ENCODE results near the gene ZBTB7C. TPM values are rescaled to one million over a fixed set of nuclear protein-coding genes. Genes with fewer than 3 reads are reported as not detected.

Gene ZBTB7C
- total RNA-seq, 6 donors from 2014 or later: 6.1 to 18.1 (median 12.2) TPM

DNA sequence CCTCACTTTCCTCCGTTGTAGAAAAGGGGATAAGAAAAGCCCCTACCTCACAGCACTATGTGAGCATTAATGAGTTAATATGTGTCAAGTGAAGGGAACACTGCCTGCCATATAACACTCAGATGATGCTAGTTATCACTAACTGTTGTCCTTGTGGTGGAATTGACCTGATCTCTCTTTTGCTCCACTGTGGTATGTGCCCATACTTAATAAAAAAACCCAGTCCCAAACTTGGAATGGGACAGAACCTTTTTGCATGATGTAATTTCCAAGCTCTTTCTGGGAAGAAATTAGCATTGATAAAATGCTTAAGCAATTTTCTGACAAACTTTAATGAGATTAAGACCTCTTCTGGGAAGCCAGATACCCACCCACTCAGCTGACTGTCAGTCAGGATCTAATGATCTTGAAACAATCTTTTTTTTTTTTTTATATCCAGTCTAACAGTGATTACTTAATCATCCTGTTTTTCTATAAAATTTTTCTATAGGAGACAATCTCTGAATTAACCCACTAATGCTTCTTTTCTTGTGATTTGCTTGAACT, 158.7 kb downstream of the ZBTB7C start:
- TF ChIP-seq POLR2AphosphoS5 (IDR thresholded peaks at IDR 0.05): no peak
- TF ChIP-seq, protein P1, sequence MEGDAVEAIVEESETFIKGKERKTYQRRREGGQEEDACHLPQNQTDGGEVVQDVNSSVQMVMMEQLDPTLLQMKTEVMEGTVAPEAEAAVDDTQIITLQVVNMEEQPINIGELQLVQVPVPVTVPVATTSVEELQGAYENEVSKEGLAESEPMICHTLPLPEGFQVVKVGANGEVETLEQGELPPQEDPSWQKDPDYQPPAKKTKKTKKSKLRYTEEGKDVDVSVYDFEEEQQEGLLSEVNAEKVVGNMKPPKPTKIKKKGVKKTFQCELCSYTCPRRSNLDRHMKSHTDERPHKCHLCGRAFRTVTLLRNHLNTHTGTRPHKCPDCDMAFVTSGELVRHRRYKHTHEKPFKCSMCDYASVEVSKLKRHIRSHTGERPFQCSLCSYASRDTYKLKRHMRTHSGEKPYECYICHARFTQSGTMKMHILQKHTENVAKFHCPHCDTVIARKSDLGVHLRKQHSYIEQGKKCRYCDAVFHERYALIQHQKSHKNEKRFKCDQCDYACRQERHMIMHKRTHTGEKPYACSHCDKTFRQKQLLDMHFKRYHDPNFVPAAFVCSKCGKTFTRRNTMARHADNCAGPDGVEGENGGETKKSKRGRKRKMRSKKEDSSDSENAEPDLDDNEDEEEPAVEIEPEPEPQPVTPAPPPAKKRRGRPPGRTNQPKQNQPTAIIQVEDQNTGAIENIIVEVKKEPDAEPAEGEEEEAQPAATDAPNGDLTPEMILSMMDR (IDR thresholded peaks at IDR 0.05): no peak
- no peak for TF ChIP-seq EP300 (IDR thresholded peaks at IDR 0.05)
- Histone ChIP-seq H3K4me3 (no peak overlapping the region), H3K27me3 (no peaks in the 10 kb centered on the region), H3K9me3 (no peaks in the 10 kb centered on the region), H3K4me1 (no peaks in the 10 kb centered on the region), H3K36me3 (no peaks in the 10 kb centered on the region), H3K27ac (no peak overlapping the region)
- 89 to 94% methylated on average over 1 of the region's 1 CpG for WGBS, 2 donors
- ATAC-seq (ENCODE audit: low FRiP score in 2 of 2) (no peak), DNase-seq (no peak)

DNA sequence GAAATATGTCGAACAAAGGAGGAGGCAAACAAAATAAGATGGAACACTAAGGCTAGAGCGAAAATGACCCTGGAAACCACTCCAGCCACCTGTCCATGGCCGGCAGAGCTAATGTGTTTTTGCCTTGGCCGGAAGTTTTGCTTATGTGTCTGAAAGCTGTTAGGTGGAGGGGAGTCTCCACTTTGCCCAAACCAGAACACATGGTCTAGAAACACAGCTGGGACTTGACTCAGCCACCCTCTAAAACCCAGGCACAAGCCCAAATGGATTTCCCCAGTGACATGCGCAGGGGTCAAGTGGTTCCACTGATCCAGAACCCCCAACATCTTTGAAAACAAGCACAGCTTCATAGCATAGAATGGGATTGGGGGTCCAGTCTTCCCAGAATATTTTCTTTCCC, 159.3 kb downstream of the ZBTB7C start:
- Histone ChIP-seq H3K27ac (no peak overlapping the region), H3K36me3 (no peaks in the 10 kb centered on the region), H3K27me3 (no peaks in the 10 kb centered on the region), H3K4me3 (no peak overlapping the region), H3K4me1 (no peaks in the 10 kb centered on the region), H3K9me3 (no peaks in the 10 kb centered on the region)
- no peak for DNase-seq
- ATAC-seq (ENCODE audit: low FRiP score in 2 of 2): no peak
- TF ChIP-seq, protein P1 (IDR thresholded peaks at IDR 0.05): no peak
- TF ChIP-seq POLR2A (IDR thresholded peaks at IDR 0.05): no peak
- TF ChIP-seq EP300 (IDR thresholded peaks at IDR 0.05): no peak
- TF ChIP-seq POLR2AphosphoS5 (IDR thresholded peaks at IDR 0.05): no peak
- WGBS, 2 donors: 76% methylated on average over 5 of the region's 5 CpGs

GRCh38 chr18:48244530-48244929, 164.7 kb downstream of the ZBTB7C start:
- no peaks in the 10 kb centered on the region for H3K27me3 ChIP-seq
- H3K27ac ChIP-seq: no peak overlapping the region
- H3K9me3 ChIP-seq: no peaks in the 10 kb centered on the region
- no peaks in the 10 kb centered on the region for H3K4me1 ChIP-seq
- DNase-seq: no peak
- TF ChIP-seq POLR2AphosphoS5 (IDR thresholded peaks at IDR 0.05) (no peak), EP300 (IDR thresholded peaks at IDR 0.05) (no peak), POLR2A (IDR thresholded peaks at IDR 0.05) (no peak)
- TF ChIP-seq, protein P1 (IDR thresholded peaks at IDR 0.05): no peak
- no peaks in the 10 kb centered on the region for H3K36me3 ChIP-seq
- H3K4me3 ChIP-seq: no peak overlapping the region
- no peak for ATAC-seq (ENCODE audit: low FRiP score in 2 of 2)

- H3K27ac ChIP-seq: no peak overlapping the region
- WGBS, 2 donors: 27 to 44% methylated on average over 3 of the region's 3 CpGs
- TF ChIP-seq POLR2A (IDR thresholded peaks at IDR 0.05): no peak
- no peak for TF ChIP-seq POLR2AphosphoS5 (IDR thresholded peaks at IDR 0.05)
- TF ChIP-seq, protein P1 (IDR thresholded peaks at IDR 0.05): no peak
- TF ChIP-seq EP300 (IDR thresholded peaks at IDR 0.05): no peak
Measured at GRCh38 chr18:48238636-48239035, 170.5 kb downstream of the ZBTB7C start.

DNA sequence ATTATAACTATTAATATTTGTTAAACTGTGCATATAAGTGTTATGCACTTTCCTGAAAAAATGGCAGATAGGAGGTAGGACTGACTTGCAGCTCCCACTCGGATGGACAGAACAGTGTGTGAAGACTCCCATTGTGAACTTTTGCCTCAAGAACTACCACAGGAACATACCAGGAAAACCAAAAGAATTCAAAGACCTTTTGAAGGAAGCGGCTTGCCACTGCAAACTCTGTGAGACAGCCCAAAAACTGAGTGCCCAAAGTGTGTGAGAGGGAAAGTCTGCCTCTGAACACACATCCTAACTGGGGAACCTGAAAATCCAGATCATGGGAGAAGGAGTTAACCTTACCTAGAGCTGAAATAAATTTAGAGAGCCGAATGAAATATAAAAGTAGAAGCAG, 171.0 kb downstream of the ZBTB7C start:
- Histone ChIP-seq H3K27me3 (no peaks in the 10 kb centered on the region), H3K27ac (no peak overlapping the region), H3K4me1 (no peaks in the 10 kb centered on the region), H3K9me3 (no peaks in the 10 kb centered on the region), H3K4me3 (no peak overlapping the region), H3K36me3 (no peaks in the 10 kb centered on the region)
- DNase-seq (no peak), ATAC-seq (ENCODE audit: low FRiP score in 2 of 2) (no peak)
- 71 to 83% methylated on average over 3 of the region's 3 CpGs for WGBS, 2 donors
- TF ChIP-seq POLR2AphosphoS5 (IDR thresholded peaks at IDR 0.05): no peak
- TF ChIP-seq EP300 (IDR thresholded peaks at IDR 0.05): no peak
- TF ChIP-seq, protein P1 (IDR thresholded peaks at IDR 0.05): no peak
- TF ChIP-seq POLR2A (IDR thresholded peaks at IDR 0.05): no peak

More at GRCh38 chr18:48238636-48239035, 170.5 kb downstream of the ZBTB7C start:
- ATAC-seq (ENCODE audit: low FRiP score in 2 of 2) (no peak), DNase-seq (no peak)
- no peaks in the 10 kb centered on the region for H3K9me3 ChIP-seq
- no peak overlapping the region for H3K4me3 ChIP-seq
- H3K36me3 ChIP-seq: no peaks in the 10 kb centered on the region
- no peaks in the 10 kb centered on the region for H3K27me3 ChIP-seq
- no peaks in the 10 kb centered on the region for H3K4me1 ChIP-seq
